ENCODE results near the gene MYDGF. TPM values are rescaled to one million over a fixed set of nuclear protein-coding genes. Genes with fewer than 3 reads are reported as not detected.

MYDGF gene
- total and polyA plus RNA-seq, 9 of the 15 experiments (the other 6 are each of a cell fraction or from before 2014, with no cell fraction given) = 4.2 to 141 (median 82.1) TPM

DNA sequence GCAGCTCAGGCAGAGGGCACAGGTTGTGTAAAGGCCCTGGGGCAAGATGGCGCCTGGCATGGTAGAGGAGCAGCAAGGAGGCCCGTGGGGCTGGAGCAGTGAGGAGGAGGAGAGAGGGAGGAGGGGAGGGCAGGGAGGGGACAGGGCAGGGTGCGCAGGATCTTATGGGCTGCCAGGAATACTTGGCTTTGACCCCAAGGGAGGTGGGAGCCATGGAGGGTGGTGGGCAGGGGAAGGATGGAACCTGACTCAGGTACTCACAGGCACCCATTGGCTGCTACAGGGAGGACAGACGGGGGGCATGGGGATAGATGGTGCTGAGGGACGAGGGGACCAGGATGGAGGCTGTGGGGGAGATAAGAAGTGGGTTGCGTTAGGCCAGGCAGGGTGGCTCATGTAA is 27.5 kb downstream of the MYDGF start:
- intact Hi-C loops (cut with micrococcal nuclease) = no loop called here
- Histone ChIP-seq H3K4me3 (no peak overlapping the region), H3K9me1 (ENCODE audit: control insufficient read depth, insufficient read depth, low read length) (no peaks in the 10 kb centered on the region), H3K9ac (ENCODE audit: insufficient read depth in 1 of 2, low read depth in 2 of 2, low read length in 2 of 2) (peak overlapping the region in 1 of 2 experiments; percentile 73; a peak in 1 of 4 replicates), H3K4me2 (ENCODE audit: insufficient read depth, low read length) (no peak overlapping the region), H4K20me1 (replicated peaks; ENCODE audit: control insufficient read depth, insufficient read depth, low read length) (no peaks in the 10 kb centered on the region), H3K79me2 (ENCODE audit: control insufficient read depth, insufficient read depth, low read length) (peaks cover 17% of the 10 kb centered on the region), H3K9me3 (replicated peaks; ENCODE audit: control insufficient read depth, insufficient read depth, low read depth, low read length) (no peaks in the 10 kb centered on the region), H3K4me1 (replicated peaks in 1 of 2; ENCODE audit: control insufficient read depth in 2 of 2, insufficient read depth in 2 of 2, low read length in 2 of 2) (peaks cover 13 to 38% of the 10 kb centered on the region in 2 experiments; a peak in 4 of 5 replicates), H3K27ac (ENCODE audit: extremely low read depth, low read depth, low read length) (no peak overlapping the region), H3K36me3 (ENCODE audit: control insufficient read depth, insufficient read depth, low read length) (no peaks in the 10 kb centered on the region), H3K27me3 (ENCODE audit: control insufficient read depth in 2 of 2, insufficient read depth in 2 of 2, low read length in 2 of 2) (no peaks in the 10 kb centered on the region), H2AFZ (ENCODE audit: low read depth, low read length) (no peak overlapping the region)
- ChIA-PET POLR2A (no interaction called here), CTCF (ENCODE audit: low intra/inter-chr PET ratio) (no interaction called here)
- in situ Hi-C loops (cut with MboI) = no loop called here
- DNase-seq (ENCODE audit: extremely low read depth in 1 of 4, low spot score in 3 of 4) (no peak), FAIRE-seq (no peak), ATAC-seq (no peak)
- no peak for TF ChIP-seq RBM15 (IDR thresholded peaks at IDR 0.05; ENCODE audit: insufficient read depth, low read length)
- 0 out of 2 replicates have a peak, but pooled peaks have one; percentile 30 for TF ChIP-seq ZNF263 (CRISPR knock-in tag; IDR thresholded peaks at IDR 0.05; ENCODE audit: borderline replicate concordance)
- no peak for TF ChIP-seq ARNT (IDR thresholded peaks at IDR 0.05)
- TF ChIP-seq RAD21 (CRISPR knock-in tag; conservative IDR thresholded peaks at IDR 0.05 in 1 of 2, IDR thresholded peaks at IDR 0.05 in 1 of 2) = no peak
- TF ChIP-seq ZNF24 (IDR thresholded peaks at IDR 0.05) = no peak
- TF ChIP-seq RFX5 (IDR thresholded peaks at IDR 0.05; ENCODE audit: low read depth, low read length) = no peak
- TF ChIP-seq, protein P1, sequence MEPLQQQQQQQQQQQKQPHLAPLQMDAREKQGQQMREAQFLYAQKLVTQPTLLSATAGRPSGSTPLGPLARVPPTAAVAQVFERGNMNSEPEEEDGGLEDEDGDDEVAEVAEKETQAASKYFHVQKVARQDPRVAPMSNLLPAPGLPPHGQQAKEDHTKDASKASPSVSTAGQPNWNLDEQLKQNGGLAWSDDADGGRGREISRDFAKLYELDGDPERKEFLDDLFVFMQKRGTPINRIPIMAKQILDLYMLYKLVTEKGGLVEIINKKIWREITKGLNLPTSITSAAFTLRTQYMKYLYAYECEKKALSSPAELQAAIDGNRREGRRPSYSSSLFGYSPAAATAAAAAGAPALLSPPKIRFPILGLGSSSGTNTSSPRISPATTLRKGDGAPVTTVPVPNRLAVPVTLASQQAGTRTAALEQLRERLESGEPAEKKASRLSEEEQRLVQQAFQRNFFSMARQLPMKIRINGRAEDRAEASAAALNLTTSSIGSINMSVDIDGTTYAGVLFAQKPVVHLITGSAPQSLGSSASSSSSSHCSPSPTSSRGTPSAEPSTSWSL (CRISPR knock-in tag; IDR thresholded peaks at IDR 0.05; ENCODE audit: borderline replicate concordance) = no peak
- TF ChIP-seq RBM34 (IDR thresholded peaks at IDR 0.05; ENCODE audit: borderline replicate concordance, insufficient read depth, low read length) = no peak
- BruUV-seq (replicated peaks) = no TSS peak
- WGBS (ENCODE audit: insufficient coverage, low coverage, missing lambda C conversion rate) = 52% methylated on average over 5 of the region's 6 CpGs

Data from K562 (cell line).